RKO (cell line): ENCODE measurements around the gene MAGED1.

Experiments
- DNase-seq: peaks from one replicate; pipeline ENCODE4 v3.0.0-alpha.2; 2016; ENCODE audit warnings: low spot score

Gene MAGED1, protein sequence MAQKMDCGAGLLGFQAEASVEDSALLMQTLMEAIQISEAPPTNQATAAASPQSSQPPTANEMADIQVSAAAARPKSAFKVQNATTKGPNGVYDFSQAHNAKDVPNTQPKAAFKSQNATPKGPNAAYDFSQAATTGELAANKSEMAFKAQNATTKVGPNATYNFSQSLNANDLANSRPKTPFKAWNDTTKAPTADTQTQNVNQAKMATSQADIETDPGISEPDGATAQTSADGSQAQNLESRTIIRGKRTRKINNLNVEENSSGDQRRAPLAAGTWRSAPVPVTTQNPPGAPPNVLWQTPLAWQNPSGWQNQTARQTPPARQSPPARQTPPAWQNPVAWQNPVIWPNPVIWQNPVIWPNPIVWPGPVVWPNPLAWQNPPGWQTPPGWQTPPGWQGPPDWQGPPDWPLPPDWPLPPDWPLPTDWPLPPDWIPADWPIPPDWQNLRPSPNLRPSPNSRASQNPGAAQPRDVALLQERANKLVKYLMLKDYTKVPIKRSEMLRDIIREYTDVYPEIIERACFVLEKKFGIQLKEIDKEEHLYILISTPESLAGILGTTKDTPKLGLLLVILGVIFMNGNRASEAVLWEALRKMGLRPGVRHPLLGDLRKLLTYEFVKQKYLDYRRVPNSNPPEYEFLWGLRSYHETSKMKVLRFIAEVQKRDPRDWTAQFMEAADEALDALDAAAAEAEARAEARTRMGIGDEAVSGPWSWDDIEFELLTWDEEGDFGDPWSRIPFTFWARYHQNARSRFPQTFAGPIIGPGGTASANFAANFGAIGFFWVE

DNA sequence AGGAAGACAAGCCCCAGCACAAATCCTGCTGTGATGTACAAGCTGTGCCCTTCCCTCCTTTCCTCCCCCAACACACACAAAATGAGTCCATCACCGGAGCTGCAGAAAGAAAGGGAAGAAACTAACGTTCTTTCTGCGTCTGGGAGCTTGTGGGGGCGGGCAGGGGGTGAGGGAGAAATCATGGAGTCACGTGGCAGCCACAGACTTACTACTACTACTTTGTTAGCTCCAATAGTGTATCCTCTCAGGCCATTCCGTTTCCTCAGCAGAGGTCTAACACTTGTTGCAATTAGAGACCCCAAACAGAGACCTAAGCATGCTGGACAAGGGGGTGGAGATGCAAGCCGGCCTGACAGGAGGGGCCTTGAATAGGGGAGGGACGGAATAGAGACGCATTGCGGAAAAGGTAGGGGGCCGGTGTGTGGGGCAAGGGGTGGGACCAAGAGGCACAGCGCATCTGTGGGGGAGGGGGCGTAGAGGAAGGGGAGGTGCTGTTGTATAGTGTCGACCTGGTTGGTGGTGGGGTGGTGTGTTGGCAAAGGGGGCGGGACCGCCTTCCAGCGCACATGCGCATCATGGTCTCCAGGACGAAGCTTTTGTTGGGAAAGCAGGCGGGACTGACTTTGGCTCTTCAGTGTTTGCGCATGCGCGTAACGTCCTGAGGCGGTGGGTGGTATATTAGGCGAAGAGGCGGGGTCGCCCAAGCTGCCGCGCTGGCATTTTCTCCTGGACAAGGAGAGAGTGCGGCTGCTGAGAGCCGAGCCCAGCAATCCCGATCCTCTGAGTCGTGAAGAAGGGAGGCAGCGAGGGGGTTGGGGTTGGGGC, at the start of gene MAGED1:
Gene MAGED1 (plus strand): TSS at position 703 of the 825 bp plus-strand sequence. CDS start 682 bp downstream, outside the sequence.
- DNase-seq, result peak; percentile 89

- DNase-seq, result no peak
These were observed 46.0 kb upstream of the MAGED1 start for GRCh38 chrX:51847463-51847862.

GRCh38 chrX:51851507-51852085, 41.8 kb upstream of the MAGED1 start:
- DNase-seq, result no peak

DNA sequence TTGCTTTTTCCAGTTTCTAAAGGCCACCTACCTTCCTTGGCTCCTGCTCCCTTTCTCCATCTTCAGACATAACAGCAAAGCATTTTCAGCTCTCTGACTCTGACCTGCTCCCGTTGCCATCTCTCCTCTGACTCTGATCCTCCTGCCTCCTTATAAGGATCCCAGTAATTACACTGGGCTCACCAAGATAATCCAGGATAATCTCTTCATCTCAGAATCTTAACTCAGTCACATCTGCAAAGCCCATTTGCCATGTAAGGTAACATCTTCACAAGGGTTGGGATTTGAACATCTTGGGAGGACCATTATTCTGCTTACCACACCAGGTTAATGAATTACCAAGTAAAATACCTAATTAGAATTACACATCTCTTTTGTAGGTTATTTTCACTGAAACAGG, 41.3 kb upstream of the MAGED1 start:
- DNase-seq, result no peak

DNA sequence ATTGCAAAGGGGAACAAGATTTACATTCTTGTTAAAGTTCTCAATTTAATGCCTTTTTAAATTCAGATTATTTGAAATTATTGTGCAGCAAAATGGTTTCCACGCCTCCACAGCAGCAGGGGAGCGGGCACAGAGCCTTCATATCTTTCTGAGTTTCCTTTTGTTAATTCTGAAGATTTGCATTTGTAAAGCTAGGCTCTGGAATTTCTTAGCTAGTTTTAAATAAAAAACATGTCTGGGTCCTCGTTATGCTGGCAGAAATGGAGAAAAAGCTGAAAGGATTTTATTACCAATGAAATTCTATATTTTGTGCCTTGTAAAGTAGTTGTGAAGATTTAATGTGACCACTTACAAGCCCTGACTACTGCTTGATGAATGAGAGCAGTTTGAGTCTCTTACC, 40.8 kb upstream of the MAGED1 start:
- DNase-seq, result no peak

GRCh38 chrX:51853251-51853650, 40.2 kb upstream of the MAGED1 start:
- no peak for DNase-seq

DNA sequence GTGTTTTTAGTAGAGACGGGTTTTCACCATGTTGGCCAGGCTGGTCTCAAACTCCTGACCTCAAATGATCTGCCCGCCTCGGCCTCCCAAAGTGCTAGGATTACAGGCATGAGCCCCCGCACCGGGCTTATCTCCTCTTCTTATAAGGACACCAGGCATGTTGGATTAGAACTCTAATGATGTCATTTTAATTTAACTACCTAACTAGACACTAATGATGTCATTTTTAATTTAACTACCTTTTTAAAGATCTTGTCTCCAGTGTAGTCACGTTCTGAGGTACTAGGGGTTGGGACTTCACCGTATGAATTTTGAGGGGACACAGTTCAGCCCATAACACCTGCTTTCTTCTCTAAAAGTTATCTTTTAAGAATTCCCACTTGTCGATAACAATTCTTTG, 37.7 kb upstream of the MAGED1 start:
- DNase-seq, result no peak

GRCh38 chrX:51857159-51857733, 36.2 kb upstream of the MAGED1 start:
- no peak for DNase-seq

DNA sequence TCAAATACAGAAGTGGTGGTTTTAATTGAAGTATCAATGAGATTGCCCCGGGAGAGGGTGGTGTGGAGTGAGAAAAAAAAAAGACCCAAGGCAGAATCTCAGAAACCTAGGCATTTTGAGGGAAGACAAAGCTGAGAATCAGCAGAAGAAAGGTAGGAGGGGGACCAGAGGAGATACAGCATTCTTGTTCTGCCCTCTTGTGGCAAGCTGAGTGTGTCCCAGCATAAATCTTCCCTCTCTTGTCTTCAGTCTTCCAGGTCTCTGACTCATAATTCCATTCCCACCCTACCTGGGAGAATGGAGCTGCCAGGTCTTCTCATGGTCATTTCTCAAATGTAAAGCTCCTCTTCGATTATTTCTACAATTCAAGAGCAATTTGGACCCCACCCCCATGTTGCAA, 32.7 kb upstream of the MAGED1 start:
- peak; percentile 66 for DNase-seq

- no peak for DNase-seq
These were observed 30.5 kb upstream of the MAGED1 start for GRCh38 chrX:51862920-51863319.

DNA sequence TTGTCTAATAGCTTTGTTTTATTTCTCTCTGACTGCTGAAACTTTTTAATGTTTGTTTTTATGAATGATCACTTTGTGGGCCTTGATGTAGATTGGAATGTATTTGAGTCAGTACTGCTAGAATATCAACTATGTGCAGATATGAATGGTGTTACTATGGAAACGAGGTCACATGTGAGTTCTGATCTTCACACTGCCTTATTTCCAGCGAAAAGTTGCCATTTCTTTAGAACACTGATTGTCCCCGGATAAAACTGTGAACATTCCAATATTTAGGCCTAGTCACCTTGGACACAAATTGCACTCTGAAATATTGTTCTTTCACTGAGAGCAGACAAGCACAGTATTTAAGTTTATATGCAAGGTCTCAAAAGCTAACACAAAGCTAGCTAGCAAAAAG, 27.2 kb upstream of the MAGED1 start:
- no peak for DNase-seq

- DNase-seq, result no peak
These were observed 25.8 kb upstream of the MAGED1 start for GRCh38 chrX:51867626-51868025.

GRCh38 chrX:51870354-51870753, 23.1 kb upstream of the MAGED1 start:
- no peak for DNase-seq

- no peak for DNase-seq
These were observed 19.3 kb upstream of the MAGED1 start for GRCh38 chrX:51874123-51874522.

GRCh38 chrX:51876441-51876840, 17.0 kb upstream of the MAGED1 start:
- no peak for DNase-seq

DNA sequence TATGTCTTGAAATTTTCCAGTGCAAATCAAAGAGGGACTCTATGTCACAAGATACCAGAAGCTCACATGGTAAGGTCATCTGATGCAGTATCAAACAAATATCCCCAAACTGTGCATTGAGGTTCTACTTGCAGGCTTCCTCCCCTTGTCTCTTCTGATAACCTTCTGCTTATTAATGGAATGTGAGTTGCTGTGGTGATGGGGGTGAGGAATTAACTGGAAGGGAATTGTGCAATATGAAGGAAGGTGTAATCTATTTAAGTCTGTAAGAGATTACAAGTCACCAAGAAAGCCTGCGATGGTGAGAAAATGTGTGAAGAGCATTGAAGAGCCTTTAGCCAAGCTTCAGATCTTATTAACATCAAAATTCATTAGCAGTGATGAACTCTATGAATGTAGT, 15.4 kb upstream of the MAGED1 start:
- DNase-seq, result no peak

DNA sequence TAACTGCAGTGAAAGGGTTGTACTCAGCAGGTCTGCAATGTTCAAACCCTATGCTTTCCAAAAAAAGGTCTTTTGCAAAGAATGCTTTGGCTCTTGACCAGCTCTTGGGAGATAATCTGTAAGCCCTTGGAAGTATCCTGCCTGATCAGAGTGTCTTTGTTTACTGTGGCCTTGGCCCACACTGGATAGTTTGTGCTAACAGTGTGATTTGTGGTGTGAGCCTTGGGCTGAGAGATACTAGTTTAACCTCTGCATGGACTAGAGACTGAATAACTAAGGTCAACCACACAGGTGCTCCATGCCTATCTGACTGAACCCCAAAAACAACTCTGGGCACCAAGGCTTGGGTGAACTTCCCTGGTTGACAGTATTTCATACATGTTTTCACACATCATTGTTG, 3.6 kb upstream of the MAGED1 start:
- no peak for DNase-seq

GRCh38 chrX:51891245-51891644, 2.2 kb upstream of the MAGED1 start:
- DNase-seq, result no peak

DNA sequence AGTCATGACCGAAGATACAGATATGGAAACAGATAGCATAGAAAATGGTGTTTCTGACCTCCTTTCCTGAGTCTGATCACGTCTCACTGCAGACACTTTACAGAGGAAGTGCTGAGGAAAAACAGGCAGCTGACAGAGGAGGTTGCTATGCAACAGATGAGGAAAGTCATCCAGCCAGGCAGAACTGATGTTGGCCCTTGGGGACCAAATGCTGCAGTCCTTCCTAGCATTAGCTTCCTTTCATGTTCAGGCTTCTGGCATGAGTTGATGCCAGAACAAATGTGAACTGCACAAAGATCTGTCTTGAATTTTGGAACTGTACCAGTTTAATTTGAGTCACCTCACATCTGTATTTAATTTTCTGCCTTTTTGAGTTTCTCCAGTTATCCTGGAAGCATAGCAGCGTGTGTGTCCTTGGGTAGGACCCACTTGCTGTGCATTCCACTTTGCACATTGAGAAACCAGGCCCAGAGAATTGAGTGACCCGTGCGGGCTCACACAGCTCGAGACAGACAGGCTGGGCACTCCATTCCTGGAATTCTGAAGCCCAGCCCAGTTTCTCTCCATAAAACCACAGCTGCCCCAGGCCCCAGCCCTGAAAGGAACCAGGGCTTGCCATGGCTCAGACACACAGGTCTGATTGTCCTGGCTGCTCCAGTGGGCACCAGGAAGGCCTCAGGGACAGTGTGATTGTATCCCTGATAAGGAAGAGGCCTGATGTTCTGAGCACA, 1.4 kb upstream of the MAGED1 start:
- no peak for DNase-seq

- DNase-seq, result peak; percentile 30
These were observed 691 bp downstream of the MAGED1 start for GRCh38 chrX:51893931-51894696.
